ENCODE data around the gene LGALS7B. TPM values are rescaled to one million over a fixed set of nuclear protein-coding genes. Genes with fewer than 3 reads are reported as not detected.
"Not testable (repeated sequence)": the region's sequence is repeated elsewhere in the genome, so short reads cannot be mapped to it uniquely, and the experiment has no call there.

The LGALS7B gene
- total and polyA plus RNA-seq, 12 donors: 0.33 to 1.0 TPM; not detected in 10

GRCh38 chr19:38759590-38760003 lies 29.4 kb upstream of the LGALS7B start:
- Histone ChIP-seq H3K27ac (peak overlapping the region in 2 of 5 donors; percentile 15 to 38), H3K27me3 (no peaks in the 10 kb centered on the region), H3K4me3 (no peak overlapping the region), H3K9me3 (replicated peaks in 1 of 3) (no peaks in the 10 kb centered on the region), H3K36me3 (replicated peaks in 1 of 2) (no peaks in the 10 kb centered on the region), H3K4me1 (replicated peaks in 1 of 2) (no peaks in the 10 kb centered on the region)
- intact Hi-C loops (cut with DNase I): no loop called here
- TF ChIP-seq POLR2A (IDR thresholded peaks at IDR 0.05) (no peak), CTCF (IDR thresholded peaks at IDR 0.05) (no peak)
- DNase-seq: peak; percentile 36 to 93 (median 83)
- WGBS, 4 donors: 29 to 35% (median 32%) methylated on average over 10 of the region's 10 CpGs

GRCh38 chr19:38760805-38761517 lies 28.0 kb upstream of the LGALS7B start:
- 74 to 90% (median 83%) methylated on average over 6 of the region's 6 CpGs for WGBS, 4 donors
- intact Hi-C loops (cut with DNase I): not testable (repeated sequence)

GRCh38 chr19:38761884-38762389 lies 27.1 kb upstream of the LGALS7B start:
- intact Hi-C loops (cut with DNase I); H3K36me3 ChIP-seq (replicated peaks in 1 of 2); H3K9me3 ChIP-seq (replicated peaks in 1 of 3); DNase-seq; H3K4me1 ChIP-seq (replicated peaks in 1 of 2); H3K27ac ChIP-seq; H3K27me3 ChIP-seq; H3K4me3 ChIP-seq: not testable (repeated sequence)
- 94 to 97% (median 95%) methylated on average over 9 of the region's 9 CpGs for WGBS, 4 donors

More at GRCh38 chr19:38760805-38761517, 28.0 kb upstream of the LGALS7B start:
- not testable (repeated sequence) for H3K4me1 ChIP-seq (replicated peaks in 1 of 2); DNase-seq; H3K4me3 ChIP-seq; H3K36me3 ChIP-seq (replicated peaks in 1 of 2); H3K27me3 ChIP-seq; H3K9me3 ChIP-seq (replicated peaks in 1 of 3); H3K27ac ChIP-seq

GRCh38 chr19:38763795-38764220 lies 25.2 kb upstream of the LGALS7B start:
- 91 to 96% (median 94%) methylated on average over 3 of the region's 3 CpGs for WGBS, 4 donors
- no peak overlapping the region for H3K27ac ChIP-seq
- no peak overlapping the region for H3K4me3 ChIP-seq
- no peaks in the 10 kb centered on the region for H3K4me1 ChIP-seq (replicated peaks in 1 of 2)
- no peaks in the 10 kb centered on the region for H3K9me3 ChIP-seq (replicated peaks in 1 of 3)
- TF ChIP-seq CTCF (IDR thresholded peaks at IDR 0.05) (no peak), POLR2A (IDR thresholded peaks at IDR 0.05) (no peak)
- H3K27me3 ChIP-seq: no peaks in the 10 kb centered on the region
- no peaks in the 10 kb centered on the region for H3K36me3 ChIP-seq (replicated peaks in 1 of 2)
- DNase-seq: no peak
- intact Hi-C loops (cut with DNase I): no loop called here

GRCh38 chr19:38765214-38765613 lies 23.8 kb upstream of the LGALS7B start:
- DNase-seq: no peak
- H3K27me3 ChIP-seq: no peaks in the 10 kb centered on the region
- TF ChIP-seq POLR2A (IDR thresholded peaks at IDR 0.05) (no peak), CTCF (IDR thresholded peaks at IDR 0.05) (no peak)
- no peaks in the 10 kb centered on the region for H3K9me3 ChIP-seq (replicated peaks in 1 of 3)
- no peak overlapping the region for H3K27ac ChIP-seq
- 91 to 98% (median 96%) methylated on average over 2 of the region's 2 CpGs for WGBS, 4 donors
- H3K36me3 ChIP-seq (replicated peaks in 1 of 2): no peaks in the 10 kb centered on the region
- H3K4me3 ChIP-seq: no peak overlapping the region
- intact Hi-C loops (cut with DNase I): no loop called here
- H3K4me1 ChIP-seq (replicated peaks in 1 of 2): no peaks in the 10 kb centered on the region
